GM19035 (cell line): Measurements from ENCODE around the gene MYL5.
"Not testable (repeated sequence)": the region's sequence is repeated elsewhere in the genome, so short reads cannot be mapped to it uniquely, and the experiment has no call there.

ENCODE experiments used
- ATAC-seq: cut with Tn5 transposase; IDR thresholded peaks from one replicate; pipeline ENCODE4 v1.9.1; 2021; ENCODE audit not compliant: unreplicated experiment

The MYL5 gene

GRCh38 chr4:635851-636627 lies 38.3 kb upstream of the MYL5 start:
- no peak for ATAC-seq

GRCh38 chr4:636628-637159 lies 37.6 kb upstream of the MYL5 start:
- ATAC-seq, result no peak

GRCh38 chr4:637536-638280 lies 36.6 kb upstream of the MYL5 start:
- ATAC-seq, result no peak

GRCh38 chr4:642366-642765 lies 32.0 kb upstream of the MYL5 start:
- not testable (repeated sequence) for ATAC-seq

- no peak for ATAC-seq
Measured at GRCh38 chr4:646460-646859, 27.9 kb upstream of the MYL5 start.

- no peak for ATAC-seq
Measured at GRCh38 chr4:647481-647880, 26.9 kb upstream of the MYL5 start.

- ATAC-seq, result no peak
Measured at GRCh38 chr4:648579-649292, 25.6 kb upstream of the MYL5 start.

- ATAC-seq, result no peak
Measured at GRCh38 chr4:649293-649625, 25.1 kb upstream of the MYL5 start.

- no peak for ATAC-seq
Measured at GRCh38 chr4:649751-650310, 24.5 kb upstream of the MYL5 start.

DNA sequence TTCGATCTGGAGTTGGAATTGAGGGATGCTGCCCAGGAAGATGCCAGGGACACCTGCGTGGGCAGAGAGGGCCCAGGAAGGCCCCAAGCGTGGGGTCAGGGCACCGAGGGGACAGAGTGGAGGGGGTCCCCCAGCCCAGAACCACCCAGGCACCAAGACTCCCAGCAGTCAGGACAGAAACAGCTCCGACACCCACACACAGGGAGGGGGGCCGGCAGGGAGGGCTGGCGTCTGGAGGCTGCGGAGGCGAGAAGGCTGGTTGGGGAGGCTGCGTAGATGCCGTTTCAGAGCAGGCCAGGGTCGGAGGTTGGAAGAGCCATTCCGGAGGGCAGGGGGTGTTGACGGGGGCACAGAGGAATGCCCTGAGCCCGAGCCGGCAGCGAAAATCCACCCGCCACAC lies 23.9 kb upstream of the MYL5 start:
- no peak for ATAC-seq

DNA sequence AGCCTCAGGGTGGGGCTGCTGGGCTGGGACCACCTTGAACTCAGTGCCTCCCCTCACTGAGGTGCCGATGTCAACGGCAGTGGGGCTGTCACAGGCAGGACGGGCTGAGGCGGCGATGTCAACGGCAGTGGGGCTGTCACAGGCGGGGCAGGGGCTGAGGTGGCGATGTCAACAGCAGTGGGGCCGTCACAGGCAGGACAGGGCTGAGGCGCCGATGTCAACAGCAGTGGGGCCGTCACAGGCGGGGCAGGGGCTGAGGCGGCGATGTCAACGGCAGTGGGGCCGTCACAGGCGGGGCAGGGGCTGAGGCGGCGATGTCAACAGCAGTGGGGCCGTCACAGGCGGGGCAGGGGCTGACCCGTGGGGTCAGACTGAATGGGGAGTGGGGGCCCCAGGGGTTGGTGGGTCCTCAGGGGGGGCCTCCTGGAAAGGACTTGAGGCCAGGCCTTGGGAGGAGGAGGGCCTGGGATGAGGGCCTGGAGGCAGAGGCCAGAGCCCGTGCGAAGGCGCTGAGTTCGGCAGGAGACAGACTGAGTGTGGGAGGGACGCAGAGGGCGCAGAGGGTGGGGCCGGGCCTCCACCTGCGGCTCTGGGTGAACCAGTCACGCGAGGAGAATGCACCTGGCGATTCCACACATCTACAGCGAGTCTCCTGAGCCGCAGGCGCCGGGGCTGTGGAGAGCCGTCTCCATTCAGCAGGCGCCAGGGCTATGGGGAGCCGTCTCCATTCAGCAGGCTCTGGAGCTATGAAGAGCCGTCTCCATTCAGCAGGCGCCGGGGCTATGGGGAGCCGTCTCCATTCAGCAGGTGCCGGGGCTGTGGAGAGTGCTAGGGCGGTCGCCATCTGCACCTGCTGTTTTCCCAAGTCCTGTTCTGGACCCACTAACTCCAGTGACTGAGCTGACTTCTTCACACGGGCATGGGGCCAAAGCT lies 23.1 kb upstream of the MYL5 start:
- ATAC-seq, result no peak

- ATAC-seq, result no peak
Measured at GRCh38 chr4:651884-652642, 22.3 kb upstream of the MYL5 start.

- ATAC-seq, result no peak
Measured at GRCh38 chr4:653080-653821, 21.1 kb upstream of the MYL5 start.

DNA sequence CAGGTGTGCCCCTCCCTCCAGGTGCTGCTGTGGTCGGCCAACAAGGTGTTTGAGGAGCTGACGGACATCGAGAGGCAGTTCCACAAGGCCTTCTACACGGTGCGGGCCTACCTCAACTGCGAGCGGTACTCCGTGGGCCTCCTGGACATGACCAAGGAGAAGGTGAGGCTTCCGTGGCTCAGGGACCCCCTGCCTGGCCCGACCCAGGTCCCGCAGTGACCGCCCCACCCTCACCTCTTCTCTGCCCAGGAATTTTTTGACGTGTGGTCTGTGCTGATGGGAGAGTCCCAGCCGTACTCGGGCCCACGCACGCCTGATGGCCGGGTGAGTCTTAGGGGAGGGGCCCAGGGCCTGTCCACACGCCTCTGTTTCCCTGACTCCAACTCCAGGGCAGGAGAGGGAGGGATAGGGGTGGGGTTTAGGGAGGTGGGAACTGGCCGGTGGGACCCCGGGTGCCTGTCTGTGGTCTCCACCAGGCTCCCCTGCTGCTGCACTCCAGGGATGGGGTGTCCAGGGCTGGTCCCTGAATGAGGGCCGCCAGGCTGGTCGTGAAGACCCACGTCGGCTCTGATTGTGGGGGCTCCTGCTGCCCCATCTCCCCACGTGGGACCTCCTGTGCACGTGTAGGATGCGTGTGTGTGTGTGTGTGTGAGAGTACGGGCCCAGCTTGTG lies 20.4 kb upstream of the MYL5 start:
- no peak for ATAC-seq

GRCh38 chr4:654503-654845 lies 19.9 kb upstream of the MYL5 start:
- ATAC-seq, result no peak

GRCh38 chr4:654871-655463 lies 19.4 kb upstream of the MYL5 start:
- ATAC-seq, result no peak

GRCh38 chr4:655464-656151 lies 18.7 kb upstream of the MYL5 start:
- no peak for ATAC-seq
